COLO668 (cell line): Measurements from ENCODE around the gene FAM227B.
"Not testable (repeated sequence)": the region's sequence is repeated elsewhere in the genome, so short reads cannot be mapped to it uniquely, and the experiment has no call there.

Experiments
- DNase-seq: peaks from one replicate; lab custom pipeline; 2025; ENCODE audit not compliant: unreplicated experiment; lab: John Stamatoyannopoulos, UW

FAM227B gene

DNA sequence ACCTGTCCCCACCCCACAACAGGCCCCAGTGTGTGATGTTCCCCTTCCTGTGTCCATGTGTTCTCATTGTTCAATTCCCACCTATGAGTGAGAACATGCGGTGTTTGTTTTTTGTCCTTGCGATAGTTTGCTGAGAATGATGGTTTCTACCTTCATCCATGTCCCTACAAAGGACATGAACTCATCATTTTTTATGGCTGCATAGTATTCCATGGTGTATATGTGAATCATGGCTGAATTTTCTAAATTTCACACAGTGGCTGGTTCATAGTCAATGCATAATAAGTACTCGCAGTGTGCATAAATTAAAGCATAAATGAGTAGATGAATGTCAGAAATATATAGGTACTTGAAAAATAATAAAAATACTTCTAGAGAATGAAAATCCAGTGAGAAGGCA lies 8.4 kb downstream of the FAM227B start:
- DNase-seq: not testable (repeated sequence)

DNA sequence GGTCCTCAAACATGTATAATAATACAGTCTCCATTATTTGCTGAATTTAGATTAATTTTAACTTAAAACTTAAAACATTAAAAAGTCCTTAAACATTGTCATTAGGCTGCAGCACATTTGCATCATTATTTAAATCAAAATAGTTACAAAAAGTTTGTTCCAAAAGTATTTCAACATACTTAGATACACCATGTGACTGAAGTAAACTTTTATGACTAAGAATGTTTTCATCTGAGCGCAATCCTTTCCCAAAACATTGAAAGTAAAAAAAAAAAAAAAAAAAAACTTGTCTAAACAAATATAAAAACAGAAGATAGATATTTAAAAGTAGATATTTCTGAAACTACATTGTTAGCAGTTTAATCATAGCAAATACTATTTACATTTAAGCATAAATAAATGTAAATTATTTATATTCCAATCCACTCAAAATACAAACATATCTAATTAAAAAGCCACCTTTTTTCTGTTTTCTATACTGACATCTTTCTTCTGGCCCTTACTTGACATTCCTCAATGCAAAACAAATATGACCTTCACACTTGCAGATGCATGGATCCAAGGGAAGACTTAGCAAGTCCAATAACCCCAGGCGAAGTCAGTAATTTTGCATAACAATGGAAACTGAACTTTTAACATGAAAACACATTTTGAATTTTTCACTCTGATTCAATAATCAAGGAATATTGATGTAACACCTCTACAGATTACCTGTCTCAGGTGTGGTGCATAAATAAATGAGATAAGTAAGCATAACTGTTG lies 10.3 kb downstream of the FAM227B start:
- no peak for DNase-seq

DNA sequence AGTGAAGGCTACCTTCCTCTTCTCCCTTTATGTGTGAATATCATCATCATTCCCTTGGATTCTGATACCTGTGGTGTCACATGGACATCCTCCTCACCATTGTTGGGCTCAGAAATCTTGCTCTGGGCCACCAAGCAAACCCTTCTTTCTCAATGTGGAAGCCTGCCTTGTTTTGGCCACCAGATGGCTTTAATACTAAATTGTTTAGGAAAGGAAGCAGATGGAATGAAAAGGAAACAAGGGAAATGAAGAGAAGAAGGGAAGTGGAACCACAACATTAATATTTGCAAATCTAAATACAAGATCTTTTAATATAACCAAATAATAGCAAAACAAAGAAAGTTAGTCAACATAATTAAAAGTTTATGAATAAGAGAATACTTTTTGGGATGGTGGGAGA lies 14.0 kb downstream of the FAM227B start:
- no peak for DNase-seq

DNA sequence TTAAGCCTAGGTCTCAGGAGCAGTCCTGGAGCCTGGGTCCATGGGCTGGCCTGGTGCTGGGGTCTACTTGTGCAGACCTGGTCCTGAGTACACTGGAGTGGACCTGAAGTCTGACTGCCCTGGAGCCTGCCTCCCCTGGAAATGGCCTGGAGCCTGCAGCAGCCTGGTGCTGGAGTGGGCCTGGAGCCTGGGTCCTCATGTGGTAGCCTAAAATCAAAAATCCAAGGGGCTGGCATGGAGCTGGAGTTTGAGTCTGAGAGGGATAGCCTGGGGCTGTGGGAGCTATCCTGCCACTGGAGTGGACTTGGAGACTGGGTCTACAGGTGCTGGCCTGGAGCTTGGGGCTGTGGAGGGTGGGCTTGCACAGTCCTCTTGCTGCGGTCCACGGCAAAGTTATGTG lies 15.0 kb downstream of the FAM227B start:
- DNase-seq: no peak

DNA sequence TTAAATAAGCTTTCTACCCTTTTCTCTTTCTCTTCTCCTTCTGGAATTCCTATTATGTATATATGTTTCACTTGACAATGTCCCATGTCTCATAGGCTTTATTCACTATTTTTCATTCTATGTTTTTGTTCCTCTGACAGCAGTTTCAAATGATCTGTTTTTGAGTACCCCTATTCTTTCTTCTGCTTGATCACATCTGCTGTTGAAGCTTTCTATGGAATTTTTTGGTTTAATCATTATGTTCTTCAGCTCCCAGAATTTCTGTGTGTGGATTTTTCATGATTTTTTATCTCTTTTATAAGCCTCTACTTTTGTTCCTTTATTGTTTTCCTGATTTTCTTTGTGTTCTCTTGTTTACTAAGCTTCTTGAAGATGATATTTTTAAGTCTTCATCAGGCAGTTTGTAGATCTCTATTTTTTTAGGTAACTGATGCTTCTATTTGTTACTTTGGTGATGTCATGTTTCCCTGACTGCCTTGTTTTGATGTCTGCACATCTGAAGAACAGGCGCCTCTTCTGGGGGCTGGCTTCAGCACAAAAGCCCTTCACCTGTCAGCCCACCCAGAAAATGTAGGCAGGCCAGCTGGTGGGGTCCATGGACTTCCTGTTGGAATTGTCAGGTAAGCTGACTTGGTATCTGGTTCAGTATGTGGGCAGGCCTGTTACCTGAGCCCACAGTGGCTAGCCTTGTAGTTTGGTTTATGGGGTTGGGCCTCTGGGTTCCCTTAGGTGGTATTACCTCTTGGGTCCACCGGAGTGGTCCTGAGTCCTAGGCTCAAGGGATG lies 15.8 kb downstream of the FAM227B start:
- DNase-seq: no peak

DNA sequence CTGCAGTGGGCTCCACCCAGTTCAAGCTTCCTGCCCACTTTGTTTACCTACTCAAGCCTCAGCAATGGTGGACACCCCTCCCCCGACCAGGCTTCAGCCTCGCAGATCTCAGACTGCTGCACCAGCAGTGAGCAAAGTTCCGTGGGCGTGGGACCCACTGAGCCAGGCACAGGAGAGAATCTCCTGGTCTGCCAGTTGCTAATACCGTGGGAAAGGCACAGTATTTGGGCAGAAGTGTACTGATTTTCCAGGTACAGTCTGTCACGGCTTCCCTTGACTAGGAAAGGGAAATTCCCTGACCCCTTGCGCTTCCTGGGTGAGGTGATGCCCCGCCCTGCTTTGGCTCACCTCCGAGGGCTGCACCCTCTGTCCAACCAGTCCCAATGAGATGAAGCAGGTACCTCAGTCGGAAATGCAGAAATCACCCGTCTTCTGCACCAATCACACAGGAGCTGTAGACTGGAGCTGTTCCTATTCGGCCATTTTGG lies 27.7 kb downstream of the FAM227B start:
- not testable (repeated sequence) for DNase-seq

DNA sequence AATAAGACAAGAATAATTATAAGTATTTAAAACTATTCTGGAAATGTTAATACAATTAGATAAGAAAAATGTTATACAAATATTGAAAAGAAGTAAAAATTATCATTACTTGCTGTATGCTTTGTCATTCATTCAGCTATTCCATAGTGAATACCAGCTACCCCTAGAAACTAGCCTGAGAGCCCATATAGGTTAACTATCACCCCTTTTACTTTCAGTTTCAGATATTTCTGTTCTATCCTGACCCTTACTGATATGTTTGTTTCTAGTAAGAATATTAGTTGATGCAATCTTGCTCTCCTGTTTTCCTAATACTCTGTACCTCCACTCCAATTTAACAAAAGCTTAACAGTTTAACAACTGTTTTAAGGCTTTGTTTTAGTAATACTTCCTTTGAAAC lies 31.6 kb downstream of the FAM227B start:
- no peak for DNase-seq

DNA sequence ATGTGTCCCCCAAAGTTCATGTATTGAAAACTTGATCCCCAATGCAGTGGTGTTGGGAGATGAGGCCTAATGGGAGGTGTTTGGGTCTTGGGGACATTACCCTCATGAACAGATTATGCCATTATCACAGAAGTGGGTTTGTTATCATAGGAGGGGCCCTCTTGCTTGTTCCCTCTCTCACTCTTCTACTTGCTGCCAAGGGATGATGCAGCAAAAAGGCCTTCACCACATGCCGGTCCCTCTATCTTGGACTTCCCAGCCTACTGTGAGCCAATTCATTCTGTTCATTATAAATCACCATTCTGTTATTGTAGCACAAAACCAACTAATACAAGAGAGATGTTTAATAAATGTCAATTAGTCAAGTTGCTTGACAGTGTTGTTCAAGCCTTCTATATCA lies 47.2 kb downstream of the FAM227B start:
- no peak for DNase-seq

DNA sequence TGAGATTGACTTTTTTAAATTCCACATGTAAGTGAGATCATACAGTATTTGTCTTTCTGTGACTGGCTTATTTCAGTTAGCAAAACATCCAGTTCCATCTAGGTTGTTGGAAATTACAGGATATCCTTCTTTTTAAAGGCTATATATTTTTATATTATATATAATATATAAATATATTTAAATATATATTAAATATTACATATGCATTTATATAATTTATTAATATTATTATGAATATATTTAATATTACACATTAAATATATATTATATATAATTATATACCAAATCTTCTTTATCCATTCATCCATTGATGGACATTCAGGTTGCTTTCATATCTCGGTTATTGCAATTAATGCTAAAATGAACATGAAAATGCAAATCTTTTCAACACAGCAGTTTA lies 49.9 kb downstream of the FAM227B start:
- DNase-seq: no peak

DNA sequence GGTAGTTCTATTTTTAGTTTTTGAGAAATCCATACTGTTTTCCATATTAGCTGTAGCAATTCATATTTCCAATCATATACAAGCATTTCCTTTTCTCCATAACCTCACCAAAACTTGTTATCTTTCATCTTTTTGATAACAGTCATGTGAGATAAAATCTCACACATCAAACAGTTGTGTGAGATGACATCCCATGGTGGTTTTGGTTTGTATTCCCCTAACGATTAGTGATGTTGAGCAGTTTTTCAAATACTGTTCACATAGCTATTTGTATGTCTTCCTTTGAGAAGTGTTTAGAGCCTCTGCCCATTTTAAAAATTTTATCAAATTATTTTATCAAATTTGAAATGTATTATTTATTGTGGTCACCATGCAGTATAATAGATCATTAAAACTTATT lies 50.4 kb downstream of the FAM227B start:
- DNase-seq: no peak

DNA sequence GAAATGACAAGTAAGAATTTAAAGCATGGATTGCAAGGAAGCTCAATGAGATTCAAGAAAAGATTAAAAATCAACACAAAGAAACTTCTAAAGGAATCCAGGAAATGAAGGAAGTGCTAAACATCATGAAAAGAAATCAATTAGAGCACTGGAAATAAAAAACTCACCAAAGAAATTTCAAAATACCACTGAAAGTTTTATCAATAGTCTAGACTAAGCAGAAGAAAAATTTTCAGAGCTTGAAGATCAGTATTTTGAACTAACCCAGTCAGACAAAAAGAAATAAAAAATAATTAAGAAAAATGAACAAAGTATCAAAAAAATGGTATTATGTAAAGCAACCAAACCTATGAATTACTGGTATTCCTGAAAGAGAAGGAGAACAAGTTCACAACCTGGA lies 60.6 kb downstream of the FAM227B start:
- no peak for DNase-seq

DNA sequence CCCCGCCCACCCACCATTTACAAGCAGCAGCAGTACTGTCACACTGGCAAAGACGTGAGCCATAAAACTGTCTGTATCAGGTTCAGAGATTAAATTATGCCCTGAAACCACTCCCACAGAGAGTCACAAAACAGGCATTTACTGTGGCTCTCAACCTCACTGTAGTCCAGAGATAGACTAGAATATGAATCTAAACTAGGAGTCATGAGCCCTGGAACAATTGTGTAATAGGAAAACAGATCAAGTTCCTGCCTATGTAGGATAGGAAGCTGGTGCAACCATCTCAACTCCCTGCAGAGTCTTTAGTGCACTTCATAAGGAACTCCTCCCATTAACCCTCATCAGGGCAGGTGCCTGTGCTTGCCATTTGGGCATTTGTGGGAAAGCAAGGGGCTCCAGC lies 61.7 kb downstream of the FAM227B start:
- DNase-seq: no peak

DNA sequence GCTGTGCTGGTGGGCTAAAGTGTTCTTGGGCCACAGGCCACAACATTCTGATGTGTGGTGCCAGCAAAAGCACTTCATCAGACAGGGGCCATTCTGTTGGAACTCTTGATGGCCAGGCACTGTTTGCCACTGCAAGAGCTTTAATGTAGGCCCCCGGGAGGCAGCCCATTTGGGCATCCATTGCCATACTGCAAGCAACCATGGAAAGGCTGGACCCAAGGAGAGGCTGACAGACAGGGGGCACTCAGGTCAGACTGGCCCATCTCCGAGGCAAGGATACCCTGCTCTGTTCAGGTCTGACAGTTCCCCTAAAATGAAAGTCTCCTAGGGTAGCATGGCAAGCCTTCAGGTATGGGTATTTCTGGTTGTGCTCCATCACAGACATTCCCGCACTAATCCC lies 64.2 kb downstream of the FAM227B start:
- DNase-seq: no peak

DNA sequence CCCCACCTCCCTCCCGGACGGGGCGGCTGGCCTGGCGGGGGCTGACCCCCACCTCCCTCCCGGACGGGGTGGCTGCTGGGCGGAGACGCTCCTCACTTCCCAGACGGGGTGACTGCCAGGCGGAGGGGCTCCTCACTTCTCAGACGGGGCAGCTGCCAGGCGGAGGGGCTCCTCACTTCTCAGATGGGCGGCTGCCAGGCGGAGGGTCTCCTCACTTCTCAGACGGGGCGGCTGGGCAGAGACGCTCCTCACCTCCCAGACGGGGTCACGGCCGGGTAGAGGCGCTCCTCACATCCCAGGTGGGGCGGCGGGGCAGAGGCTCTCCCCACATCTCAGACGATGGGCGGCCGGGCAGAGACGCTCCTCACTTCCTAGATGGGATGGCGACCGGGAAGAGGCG lies 70.3 kb downstream of the FAM227B start:
- DNase-seq: not testable (repeated sequence)

DNA sequence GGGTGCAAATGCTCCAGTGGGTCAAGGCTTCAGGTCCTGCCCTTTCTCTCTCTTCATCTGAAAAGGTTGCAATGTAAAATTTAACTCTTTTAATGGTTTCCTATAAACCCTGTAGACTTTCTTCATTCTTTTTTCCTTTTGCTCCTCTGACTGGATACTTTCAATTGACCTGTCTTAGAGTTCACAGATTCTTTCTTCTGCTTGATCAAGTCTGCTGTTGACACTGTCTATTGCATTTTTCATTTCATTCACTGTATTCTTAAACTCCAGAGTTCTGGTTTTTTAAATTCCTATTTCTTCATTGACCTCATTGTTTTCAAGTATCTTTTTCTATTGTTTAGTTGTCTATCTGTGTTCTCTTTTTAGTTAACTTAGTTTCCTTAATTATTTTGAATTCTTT lies 82.1 kb downstream of the FAM227B start:
- DNase-seq: no peak

DNA sequence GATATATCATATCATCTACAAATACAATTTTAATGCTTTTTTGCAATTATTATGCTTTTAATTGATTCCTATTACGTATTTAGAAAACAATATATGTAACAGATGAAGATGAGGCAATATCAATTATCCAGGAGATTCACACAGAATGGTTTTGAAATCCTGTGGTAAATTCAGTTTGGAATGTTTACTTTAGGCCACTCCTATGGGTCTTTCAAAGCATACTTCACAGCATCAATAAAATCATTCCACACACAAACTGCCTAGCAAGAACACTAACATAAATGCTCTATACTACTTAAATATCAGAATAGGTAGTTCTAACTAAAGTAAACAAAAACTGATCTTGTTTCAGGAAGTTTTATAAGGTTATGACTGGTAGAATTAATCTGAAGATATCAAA lies 90.5 kb downstream of the FAM227B start:
- DNase-seq: no peak

DNA sequence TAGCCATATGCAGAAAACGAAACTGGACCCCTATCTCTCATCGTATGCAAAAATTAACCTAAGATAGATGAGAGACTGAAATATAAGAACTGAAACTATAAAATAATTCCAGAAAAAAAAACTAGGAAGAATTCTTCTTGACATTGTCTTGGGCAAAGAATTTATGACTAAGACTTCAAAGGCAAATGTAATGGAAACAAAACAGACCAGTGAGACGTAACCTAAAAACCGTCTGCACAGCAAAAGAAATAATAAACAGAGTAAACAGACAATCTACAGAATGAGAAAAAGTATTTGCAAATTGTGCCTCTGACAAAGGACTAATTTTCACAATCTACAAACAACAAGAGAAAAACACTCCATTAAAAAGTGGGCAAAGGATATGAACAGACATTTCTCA lies 92.3 kb downstream of the FAM227B start:
- DNase-seq: no peak

DNA sequence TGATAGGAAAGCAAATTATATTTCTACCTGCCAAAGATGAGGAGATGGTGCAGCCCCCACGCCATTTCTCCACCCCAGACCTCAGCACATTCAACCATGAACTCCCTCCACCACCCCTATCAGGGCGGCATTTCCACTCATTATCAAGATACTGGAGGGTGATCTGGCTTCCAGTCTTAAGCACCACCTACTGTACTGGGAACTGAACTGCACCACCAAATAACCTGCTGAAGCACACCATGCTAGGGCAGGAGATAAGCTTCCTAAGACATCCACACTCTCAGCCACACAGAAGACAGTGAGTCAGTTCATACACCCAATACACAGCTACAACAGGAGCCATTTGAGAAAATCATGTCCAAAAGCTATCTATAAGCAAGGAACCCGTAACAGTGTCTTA lies 98.8 kb downstream of the FAM227B start:
- DNase-seq: no peak

DNA sequence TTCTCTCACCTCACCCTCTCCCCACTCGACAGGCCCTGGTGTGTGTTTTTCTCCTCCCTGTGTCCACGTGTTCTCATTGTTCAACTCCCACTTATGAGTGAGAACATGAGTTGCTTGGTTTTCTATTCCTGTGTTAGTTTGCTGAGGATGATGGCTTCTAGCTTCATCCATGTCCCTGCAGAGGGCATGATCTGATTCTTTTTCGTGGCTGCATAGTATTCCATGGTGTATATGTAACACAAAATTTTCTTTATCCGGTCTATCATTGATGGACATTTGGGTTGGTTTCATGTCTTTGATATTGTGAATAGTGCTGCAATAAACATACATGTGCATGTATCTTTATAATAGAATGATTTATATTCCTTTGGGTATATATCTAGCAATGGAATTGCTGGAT lies 107.9 kb downstream of the FAM227B start:
- DNase-seq: not testable (repeated sequence)

DNA sequence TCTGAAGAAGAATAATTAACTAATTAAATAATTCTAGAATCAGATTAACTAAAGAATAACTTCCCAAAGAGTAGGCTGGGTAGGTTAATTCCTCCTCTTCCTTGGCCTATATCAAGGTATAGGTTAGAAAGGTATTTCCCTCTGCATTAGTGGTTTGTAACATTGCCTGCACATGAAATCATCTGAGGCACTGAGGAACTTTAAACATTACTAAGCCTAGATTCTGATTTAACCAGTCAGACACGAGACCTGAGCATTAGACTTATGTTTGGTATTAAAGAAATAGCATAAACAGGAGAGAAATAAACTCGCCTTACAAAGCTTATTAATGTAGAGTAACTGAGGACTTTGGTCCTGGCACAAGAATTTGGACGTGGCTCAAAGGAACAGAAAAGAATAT lies 113.4 kb downstream of the FAM227B start:
- no peak for DNase-seq

DNA sequence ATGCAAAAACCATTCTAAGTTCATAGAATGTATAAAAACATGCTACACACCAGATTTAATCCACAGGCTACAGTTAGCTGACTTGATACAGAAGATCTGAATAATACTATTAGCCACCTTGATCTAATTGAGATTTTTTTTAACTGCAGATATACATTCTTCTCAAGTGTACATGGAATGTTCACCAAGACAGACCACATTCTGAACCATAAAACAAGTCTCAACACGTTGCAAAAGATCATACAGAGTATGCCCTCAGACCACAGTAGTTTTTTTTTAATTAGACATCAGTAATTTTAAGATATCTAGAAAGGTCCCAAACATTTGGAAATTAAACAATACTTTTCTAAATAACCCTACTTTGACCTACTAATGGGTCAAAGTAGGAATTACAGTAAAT lies 114.3 kb downstream of the FAM227B start:
- no peak for DNase-seq

DNA sequence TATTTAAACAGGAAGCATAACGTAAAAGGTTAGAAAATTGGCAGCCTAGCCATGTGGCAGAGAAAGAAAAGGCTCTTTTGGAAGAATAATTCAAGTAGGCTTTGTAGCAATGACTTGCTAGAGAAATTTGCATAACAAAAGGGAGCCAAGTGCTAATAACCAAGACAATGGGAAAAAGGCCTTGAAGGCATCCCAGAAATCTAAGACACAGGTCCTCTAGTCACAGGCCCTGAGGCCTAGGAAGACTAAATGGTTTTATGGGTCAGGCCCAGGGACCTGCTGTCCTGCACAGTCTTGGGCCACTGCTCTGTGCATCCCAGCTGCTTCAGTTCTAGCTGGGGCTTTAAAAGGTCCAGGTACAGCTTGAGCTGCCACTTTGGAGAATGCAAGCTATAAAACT lies 119.0 kb downstream of the FAM227B start:
- DNase-seq: no peak
